Stimulated activated CD8-positive, alpha-beta memory T cell treated with anti-CD3 and anti-CD28 coated beads, Interleukin-4, amount 100 ng/mL, for 48 hours (primary cell): ENCODE results near the gene CHAMP1.
"Not testable (repeated sequence)": the region's sequence is repeated elsewhere in the genome, so short reads cannot be mapped to it uniquely, and the experiment has no call there.

ENCODE experiments used
- DNase-seq: peaks from one replicate; pipeline ENCODE4 v3.0.0-alpha.2; 2020

CHAMP1 gene

DNA sequence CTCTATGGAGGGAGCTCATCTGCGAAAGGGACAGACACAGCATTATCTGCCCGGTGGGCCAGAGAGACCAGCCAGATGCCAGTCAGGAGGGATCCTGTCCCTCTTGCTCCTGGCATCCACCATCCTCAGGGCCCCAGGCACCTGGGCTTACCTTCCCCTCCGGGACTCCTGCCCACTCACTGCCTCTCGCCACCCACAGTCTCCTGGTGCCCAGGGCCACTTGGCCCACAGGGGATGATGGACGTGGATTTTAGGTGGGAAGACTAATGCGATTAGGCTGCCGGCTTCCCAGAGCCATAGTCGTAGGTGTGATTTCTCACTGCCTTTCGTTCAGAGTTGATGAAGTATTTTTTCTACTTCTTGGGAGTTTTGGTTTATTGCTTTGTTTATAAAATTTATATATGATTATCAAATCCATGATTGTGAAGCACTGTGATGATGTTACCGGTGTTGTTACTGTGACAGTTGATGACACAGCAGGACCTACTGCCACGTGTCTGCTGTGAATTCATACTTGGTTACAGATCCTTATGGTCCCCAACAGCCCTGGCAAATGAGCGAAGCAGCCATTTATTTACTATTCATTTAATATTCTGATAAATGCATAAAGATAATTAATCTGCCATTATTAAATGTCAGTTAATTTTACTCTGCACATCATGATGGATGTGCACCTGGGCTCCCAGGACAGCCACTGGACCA, 14.5 kb upstream of the CHAMP1 start:
- DNase-seq = no peak

DNA sequence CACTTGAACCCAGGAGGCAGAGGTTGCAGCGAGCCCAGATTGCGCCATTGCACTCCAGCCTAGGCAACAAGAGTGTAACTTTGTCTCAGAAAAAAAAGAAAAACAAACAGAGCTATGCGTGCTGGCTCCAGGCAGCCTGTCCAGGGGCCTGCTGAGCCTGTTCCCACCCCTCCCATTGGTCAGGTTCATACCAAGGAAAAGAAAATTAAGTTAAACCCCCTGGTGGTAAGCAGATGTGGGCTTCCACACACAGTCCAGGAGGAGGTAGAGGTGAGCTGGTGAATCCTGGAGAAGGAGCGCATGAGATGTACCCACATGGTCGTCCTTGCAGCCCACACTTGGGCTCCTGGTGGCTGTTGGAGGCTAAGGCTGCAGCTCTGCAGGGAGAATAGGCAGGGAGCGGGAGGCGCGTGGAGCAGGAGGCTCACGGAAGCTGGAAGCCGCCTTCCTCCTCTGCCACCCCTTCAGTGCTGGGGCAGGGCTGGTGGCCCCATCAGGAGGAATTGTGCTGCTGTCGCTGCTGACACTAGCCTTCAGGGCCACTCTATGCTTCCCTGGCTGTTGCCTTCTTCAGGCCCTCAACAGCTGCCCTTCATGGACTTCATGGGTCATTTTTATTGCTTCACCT, 10.5 kb upstream of the CHAMP1 start:
- no peak for DNase-seq

DNA sequence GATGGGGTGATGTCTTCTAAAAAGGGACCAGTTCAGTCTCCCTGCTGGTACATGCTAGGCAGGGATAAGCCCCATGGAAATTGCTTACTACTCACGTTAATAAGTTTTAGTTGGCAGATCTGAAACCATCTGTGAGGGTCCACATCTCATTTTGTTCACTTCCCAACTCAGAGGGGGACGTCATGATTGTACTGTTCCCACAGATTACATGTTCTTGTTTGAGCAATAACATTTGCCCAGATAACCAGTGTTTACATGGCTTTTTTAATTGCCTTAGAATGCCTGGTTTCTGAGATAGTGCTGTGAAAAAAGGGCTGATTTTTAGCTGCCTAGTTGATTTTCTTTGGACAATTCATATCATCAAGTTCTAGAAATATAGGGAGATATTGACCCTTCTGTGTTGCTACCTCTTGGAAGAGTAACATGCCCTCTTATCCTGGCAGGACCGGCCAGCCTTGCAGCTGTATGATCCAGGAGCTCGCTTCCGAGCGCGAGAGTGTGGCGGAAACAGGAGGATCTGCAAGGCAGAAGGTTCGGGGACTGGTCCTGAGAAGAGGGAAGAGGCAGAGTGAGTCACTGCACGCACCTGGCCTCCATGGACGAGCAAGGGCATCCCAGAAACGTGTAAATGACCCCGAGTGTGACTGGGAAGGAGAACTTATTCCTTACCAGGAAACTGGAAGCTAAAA, 9.8 kb upstream of the CHAMP1 start:
- no peak for DNase-seq

DNA sequence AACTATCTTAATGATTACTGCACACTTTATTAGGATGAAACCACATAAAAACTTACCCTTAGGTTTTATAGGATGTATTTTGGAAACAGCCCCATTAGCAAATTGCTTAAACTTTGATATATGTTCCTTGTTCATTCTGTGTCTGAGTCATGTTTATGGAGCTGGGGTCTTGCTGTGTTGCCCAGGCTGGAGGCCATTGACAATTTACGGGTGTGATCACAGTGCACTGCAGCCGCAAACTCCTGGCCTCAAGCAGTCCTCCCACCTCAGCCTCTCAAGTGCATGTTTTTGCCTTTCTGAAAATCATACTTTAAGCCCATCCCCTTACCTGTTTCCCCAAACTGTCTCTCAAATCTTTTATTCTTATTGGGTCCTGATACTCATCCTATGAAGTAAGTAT, 5.2 kb upstream of the CHAMP1 start:
- DNase-seq = no peak

DNA sequence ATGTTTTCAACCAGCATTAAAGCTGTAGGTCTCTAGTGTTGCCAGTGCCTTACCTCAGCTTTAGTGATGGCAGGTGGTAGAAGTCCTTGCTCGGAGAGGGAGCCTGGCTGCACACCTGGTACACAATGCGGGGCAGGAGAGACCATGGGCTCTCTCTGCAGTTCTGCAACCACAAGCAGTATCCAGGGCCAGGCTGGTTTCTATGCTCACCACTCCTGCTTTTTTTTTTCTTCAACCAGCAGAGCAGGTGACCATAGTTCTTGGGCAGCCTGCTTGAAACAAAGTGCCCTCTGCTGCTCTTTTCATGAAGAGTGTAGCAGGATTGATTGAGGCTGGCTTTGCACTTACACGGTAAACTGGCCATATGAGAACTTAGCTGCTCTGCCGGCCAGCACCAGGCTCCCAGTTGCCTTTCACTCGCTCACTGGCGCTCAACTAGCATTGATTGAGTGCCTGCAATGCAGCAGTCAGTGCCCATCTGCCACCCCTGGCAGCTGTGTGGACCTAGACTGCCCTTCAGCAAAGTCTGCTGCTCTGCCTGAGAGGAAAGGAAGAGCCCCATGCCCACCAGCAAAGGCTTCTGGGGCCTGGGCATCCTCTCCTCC, 4.4 kb upstream of the CHAMP1 start:
- no peak for DNase-seq

DNA sequence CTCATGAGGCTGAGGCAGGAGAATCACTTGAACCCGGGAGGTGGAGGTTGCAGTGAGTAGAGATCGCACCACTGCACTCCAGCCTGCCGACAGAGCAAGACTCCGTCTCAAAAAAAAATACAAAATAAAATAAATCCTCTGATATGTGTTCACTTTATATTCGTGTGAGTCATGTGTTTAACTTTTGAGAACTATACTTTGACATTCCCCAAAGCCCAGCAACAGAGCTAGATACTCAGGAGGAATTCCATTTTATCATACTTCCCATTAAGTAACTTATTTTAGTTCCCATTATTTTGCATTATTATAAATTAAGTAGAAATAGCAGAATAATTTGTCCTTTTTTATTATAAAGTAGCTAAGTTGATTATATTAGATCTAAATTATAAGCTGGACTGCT, 3.3 kb upstream of the CHAMP1 start:
- no peak for DNase-seq

DNA sequence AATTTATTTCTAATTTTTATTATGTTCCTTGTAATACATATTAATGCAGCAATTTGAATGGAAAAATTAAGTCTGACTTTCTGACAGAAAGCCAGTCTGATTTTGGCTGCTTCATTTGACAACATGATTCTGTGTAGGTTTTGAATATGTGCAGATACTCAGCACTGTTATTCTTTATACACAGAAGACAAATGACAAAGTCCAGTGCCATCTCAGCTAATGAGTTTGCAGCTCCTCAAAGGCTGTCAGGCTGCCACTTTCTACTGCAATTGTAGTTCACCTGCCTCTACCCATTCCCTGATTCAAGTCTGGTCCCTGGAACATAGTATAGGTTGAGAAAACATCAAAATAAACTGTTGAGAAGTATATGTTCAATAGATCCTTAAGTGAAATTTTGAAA, 2.9 kb upstream of the CHAMP1 start:
- DNase-seq = no peak

DNA sequence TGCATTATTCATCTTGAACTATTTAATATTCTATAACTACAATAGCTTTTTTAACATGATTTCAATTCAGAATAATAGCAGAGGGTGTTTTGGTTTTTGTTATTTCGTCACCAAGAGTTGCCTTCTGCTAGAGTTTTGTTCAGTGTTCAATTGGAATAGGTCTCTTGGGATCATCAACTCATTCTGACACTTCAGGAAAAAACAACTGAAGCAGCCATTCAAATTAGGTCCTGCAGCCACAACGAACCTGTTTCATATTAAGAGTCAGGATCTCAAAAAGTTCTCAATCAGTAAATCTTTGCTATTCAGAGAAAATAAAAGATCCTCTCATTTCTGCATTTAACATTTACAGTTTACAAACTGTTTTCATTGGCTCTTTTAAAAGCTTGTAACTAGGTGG, 2.4 kb upstream of the CHAMP1 start:
- DNase-seq = no peak

DNA sequence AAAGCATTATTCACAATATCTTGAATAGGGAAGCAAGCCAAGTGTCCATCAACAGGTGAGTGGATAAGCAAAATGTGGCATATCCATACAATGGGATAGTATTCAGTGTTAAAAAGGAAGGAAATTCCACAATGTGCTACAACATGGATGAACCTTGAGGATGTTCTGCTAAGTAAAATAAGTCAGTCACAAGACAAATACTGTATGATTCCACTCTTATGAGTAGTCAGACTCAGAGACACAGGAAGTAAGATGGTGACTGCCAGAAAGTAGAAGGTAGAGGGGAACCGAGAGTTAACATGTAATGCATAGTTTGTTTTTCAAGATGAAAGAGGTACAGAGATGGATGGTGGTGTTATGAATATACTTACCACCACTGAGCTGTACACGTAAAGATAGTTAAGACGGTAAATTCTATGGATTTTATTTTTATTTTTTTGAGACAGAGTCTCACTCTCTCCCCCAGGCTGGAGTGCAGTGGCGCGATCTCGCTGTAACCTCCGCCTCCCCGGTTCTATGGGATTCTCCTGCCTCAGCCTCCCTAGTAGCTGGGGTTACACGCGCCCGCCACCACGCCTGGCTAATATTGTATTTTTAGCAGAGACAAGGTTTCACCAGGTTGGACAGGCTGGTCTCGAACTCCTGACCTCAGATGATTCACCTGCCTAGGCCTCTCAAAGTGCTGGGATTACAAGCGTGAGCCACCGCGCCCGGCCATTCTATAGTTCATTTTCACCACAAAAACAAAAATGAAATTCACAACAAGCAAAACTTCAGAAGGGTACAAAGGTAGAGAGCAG, 1.0 kb upstream of the CHAMP1 start:
- DNase-seq = peak; percentile 68

DNA sequence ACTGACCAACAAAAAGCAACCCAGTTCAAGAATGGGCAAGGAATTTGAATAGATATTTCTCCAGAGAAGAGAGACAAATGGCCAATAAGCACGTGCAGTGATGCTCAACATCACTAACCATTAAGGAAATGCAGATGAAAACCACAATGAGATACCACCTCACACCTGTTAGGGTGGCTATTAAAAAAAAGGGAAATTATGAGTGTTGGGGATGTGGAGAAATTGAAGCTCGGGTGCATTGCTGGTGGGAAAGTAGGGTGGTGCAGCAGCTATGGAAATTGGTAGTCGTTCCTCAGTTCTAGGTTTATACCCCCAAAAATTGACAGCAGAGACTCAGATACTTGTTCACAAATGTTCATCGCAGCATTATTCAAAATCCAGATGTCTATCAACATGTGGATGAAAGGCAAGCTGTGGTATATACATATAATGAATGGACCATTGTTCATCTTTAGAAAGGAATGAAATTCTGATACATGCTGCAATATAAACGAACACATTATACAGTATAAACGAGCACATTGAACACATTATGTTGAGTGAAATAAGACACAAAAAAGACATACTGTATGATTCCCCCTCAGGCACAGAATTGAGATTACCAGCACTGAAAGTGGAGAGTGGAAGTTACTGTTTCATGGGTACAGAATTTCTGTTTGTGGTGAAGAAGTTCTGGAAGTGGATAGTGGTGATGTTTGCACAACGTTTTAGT, 927 bp downstream of the CHAMP1 start:
- no peak for DNase-seq

DNA sequence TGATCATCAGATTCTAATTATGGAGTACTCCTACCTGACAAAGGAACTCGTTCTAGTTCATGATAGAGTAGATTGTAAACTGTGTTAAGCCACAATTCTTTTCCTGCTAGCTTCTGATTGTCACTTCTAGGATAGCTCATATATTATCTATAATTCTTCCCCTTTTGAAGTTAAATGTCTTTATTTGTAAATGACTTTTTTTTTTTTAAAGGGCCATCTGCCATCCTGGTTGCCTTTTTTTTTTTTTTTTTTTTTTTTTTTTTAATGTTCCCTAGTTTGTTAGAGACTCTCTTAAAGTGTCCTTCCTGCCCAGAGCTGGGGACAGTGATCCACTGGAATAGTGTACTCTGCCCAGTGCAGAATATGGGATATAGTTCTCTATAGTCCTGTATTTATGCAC, 4.3 kb downstream of the CHAMP1 start:
- no peak for DNase-seq

DNA sequence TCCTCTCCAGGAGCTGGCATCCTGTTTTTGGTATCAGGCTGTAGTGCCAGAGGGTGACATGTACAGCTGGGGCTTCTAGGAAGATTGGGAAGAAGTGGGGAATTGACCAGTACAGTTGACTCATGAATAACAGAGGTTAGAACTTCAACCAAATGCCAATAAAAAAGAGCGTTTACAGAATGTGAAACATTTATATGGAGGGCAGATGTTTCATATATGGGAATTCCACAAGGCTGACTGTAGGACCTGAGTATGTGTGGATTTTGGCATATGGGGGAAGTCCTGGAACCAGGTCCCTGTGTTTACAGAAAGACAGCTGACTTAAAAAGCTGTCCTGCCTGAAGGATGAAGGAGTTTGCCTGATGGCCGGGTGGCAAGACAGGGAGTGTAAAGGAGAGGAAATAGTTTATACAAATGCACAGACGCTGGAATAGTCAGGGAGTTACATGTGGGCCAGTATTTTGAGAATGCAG, 5.2 kb downstream of the CHAMP1 start:
- no peak for DNase-seq

DNA sequence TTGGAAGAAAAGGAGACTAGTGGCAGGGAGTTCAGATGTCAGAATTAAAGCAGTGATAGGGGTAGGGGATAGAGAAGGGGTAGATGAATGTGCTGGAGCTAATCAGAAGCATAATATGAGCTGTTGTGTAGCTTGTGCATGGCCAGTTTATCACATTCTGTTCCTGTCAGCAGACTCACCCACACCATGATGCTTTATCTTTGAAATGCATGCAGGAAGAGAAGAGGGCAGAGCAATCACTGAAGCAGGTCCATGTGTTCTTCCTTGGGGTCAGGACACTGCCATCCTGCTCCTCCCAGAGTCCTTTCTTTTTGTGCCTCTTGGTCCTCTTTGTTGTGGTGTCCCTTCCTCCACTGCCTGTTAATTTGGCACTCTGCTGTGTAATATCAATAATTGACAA, 5.8 kb downstream of the CHAMP1 start:
- no peak for DNase-seq

DNA sequence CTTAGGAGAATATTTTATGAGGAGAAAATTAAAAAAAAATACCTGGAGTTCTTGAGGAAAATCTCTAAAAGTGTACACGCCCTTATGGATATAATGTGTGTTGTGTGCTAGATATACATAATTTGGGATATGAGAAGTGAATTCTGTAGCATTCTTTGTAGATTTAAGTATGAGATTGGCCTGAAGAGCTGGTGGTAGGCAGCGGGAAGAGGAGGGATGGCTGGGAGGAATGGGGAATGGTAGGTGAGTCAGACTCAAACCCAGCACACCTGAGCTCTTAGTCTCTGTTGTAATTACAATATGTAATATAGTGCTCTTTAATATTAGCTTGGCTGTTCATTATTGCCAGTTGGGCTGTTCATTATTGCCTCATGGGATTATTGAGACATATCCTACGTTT, 7.0 kb downstream of the CHAMP1 start:
- DNase-seq = no peak

DNA sequence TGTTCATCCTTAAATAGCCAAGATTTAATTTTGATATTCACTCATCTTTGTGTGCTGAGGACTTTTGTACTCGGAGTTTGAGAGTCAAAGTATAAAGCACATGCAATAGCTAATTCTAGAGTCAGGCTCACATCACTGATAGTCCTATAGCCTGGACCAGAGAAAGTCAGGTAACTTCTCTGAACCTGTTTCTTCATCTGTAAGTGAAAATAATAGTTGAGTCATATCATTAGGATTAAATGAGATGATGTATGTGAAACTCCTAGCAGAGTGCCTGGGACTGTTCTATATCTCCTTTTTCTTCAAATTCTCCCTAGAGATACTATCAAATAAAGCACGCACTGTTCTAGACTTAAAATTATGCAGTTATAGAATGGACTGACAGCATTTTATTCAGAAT, 9.0 kb downstream of the CHAMP1 start:
- no peak for DNase-seq

DNA sequence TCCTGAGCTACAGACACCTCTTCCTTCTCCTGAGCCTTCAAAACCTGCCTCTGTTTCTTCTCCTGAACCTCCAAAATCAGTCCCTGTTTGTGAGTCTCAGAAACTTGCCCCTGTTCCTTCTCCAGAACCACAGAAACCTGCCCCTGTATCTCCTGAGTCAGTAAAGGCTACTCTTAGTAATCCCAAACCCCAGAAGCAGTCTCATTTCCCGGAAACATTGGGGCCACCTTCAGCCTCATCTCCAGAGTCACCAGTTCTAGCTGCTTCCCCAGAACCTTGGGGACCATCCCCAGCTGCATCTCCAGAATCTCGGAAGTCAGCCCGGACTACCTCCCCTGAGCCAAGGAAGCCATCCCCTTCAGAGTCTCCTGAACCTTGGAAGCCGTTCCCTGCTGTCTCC, 10.0 kb downstream of the CHAMP1 start:
- DNase-seq = no peak

DNA sequence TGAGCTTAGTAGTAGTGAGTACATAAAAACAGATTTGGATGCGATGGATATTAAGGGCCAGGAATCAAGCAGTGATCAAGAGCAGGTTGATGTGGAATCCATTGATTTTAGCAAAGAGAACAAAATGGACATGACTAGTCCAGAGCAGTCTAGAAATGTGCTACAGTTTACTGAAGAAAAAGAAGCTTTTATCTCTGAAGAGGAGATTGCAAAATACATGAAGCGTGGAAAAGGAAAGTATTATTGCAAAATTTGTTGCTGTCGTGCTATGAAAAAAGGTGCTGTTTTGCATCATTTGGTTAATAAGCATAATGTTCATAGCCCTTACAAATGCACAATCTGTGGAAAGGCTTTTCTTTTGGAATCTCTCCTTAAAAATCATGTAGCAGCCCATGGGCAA, 11.4 kb downstream of the CHAMP1 start:
- no peak for DNase-seq

DNA sequence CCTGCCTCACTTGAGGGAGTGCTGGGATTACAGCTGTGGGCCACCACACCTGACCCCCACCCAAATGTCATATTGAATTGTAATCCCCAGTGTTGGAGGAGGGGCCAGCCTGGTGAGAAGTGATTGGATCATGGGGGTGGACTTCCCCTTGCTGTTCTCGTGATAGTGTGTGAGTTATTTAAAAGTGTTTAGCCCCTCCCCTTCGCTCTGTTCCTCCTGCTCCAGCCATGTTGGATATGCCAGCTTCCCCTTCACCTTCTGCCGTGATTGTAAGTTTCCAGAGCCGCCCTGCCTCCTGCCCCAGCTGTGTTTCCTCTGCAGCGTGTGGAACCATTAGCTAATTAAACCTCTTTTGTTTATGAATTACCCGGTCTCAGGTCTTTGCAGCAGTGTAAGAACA, 13.7 kb downstream of the CHAMP1 start:
- DNase-seq = no peak

DNA sequence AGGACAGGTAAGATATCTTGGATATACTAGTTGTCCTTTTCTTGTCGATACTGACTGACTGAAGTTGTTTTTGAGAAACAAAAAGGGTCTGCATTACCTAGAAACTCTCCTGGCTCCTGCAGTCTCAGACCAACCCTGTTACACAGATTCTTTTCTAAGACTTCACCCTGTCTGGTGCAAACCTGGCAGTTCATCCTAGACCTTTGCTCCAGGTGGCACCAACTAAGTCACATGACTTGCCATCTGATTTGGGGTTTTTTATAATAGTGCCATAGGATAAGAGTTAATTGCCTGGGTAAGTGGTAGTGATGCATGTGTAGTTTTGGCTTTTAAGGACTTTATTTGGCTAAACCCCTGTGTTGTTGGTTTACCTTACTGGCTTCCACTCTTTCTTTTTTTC, 14.3 kb downstream of the CHAMP1 start:
- no peak for DNase-seq

DNA sequence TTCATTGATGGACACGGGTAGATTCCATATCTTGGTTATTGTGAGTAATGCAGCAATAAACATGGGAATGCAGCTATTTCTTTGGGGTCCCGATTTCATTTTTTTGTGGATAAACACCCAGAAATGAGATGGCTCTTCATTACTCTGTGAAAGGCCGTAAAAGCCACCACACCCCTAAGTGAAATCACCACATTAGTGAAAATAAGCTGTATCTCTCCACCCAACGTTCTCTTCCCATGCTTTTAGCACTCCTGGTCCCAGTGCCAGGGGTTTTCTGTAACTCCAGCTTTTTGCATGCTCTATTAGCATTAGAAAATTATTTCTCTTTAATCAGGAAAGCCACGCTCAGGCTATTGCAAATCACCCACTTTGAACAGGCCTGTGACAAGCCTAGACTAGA, 15.8 kb downstream of the CHAMP1 start:
- DNase-seq = no peak

DNA sequence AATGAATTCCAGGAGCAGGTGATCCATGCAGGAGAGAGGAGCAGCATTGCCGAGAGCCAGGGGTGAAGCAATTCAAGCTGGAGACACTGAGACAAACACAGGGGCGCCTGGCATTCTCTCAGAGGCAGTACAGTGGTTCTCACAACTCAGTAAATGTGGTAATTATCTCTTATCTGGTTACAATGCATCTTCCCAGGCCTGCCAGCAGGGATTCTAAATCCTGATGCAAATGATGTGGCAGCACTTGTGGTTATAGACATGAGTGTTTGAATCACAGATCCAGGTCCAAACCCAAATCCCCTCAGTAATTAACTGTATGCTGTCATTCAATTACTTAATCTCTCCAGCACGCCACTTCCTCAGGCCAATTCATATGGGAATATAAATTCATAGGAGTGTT, 19.6 kb downstream of the CHAMP1 start:
- DNase-seq = not testable (repeated sequence)

DNA sequence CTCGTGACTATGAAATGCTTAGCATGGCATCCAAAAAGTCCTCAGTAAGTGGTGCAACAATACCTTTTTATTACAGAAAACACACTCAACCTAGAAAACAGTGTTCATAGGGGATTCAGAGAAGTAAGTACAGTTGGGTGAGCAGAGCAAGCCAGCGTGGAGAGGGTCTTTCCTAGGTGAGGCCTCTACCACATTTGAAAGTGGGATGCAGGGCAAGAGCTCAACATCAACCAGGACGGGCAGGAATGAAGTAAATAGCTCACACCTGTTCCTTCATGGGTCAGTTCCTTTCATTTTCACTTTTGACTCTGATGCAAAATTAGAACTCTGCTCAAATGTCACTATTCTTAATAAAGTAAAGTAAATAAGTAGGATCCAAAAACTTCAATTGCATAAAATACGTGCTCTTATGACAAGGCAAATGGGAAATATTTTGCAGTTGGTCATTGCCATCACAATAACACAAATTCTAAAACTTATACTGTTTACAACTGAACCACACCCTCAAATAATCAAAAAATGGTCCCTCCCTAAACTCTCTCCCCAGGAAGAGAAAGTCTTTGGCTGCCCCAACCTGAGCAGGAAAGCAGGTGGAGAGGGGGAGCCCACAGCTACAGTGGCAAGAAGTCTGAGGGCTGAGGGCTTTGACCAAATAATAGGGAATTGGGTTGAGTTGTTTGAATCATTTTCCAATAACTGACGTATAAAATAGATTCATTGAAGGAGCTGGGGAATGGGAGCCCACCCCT, 20.2 kb downstream of the CHAMP1 start:
- DNase-seq = no peak
